ENCODE data around the gene CNOT2.

Gene CNOT2

DNA sequence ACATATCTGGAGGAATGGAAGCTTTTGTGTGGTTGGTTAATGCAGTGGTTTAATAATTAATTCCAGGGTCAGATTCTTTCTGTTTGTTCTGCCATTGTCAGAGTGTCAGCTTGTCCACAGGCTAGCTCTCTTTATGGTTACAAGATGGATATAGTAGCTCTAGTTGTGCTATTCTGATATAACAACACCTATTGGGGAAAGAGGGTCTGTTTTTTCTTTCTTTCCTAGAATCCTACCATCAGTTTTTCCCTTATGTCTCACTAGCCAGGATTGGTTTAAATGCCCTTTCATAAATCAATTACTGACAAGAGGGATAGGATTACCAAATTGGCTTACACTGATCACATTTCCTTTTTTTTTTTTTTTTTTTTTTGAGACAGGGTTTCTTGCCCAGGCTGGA, 27.8 kb downstream of the CNOT2 start:
- Histone ChIP-seq H3K4me3 (no peak overlapping the region), H3K27ac (no peak overlapping the region), H3K9ac (ENCODE audit: insufficient read length) (no peak overlapping the region), H3K9me3 (ENCODE audit: low read depth, low read length) (peaks cover 10% of the 10 kb centered on the region; the same call in 1 of the 2 replicates), H3K36me3 (ENCODE audit: insufficient read depth, low read length) (peaks cover 52% of the 10 kb centered on the region)
- TF ChIP-seq EZH2 (IDR thresholded peaks at IDR 0.05) (no peak), FOXP2 (optimal IDR thresholded peaks at IDR 0.05; ENCODE audit: control extremely low read depth, extremely low read length, insufficient read depth) (no peak), POLR2AphosphoS5 (IDR thresholded peaks at IDR 0.05; ENCODE audit: borderline replicate concordance, low read depth, low read length) (no peak)
- no peak for DNase-seq (ENCODE audit: low read depth, low spot score)

DNA sequence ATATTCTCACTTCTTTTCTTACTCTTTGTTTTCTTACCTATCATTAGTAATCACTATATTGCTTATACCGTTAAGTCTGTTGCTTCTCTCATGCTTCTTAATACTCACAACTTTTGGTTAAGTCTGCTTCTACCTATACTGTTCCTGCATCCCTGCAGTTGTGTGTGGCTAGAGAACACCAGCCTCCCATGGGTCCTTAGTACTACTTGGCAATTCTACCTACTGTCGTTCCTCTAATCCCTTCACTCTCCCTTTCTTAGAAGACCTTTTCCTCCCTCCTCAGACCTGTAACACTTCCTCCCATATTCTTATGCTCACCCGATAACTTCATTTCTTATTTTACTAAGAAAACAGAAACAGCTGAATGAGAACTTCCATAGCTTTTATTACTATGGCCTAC, 29.3 kb downstream of the CNOT2 start:
- H3K9ac ChIP-seq (ENCODE audit: insufficient read length): no peak overlapping the region
- no peak overlapping the region for H3K4me3 ChIP-seq
- H3K9me3 ChIP-seq (ENCODE audit: low read depth, low read length): peaks cover 10% of the 10 kb centered on the region; the same call in 1 of the 2 replicates
- TF ChIP-seq EZH2 (IDR thresholded peaks at IDR 0.05) (no peak), FOXP2 (optimal IDR thresholded peaks at IDR 0.05; ENCODE audit: control extremely low read depth, extremely low read length, insufficient read depth) (no peak), POLR2AphosphoS5 (IDR thresholded peaks at IDR 0.05; ENCODE audit: borderline replicate concordance, low read depth, low read length) (no peak)
- H3K36me3 ChIP-seq (ENCODE audit: insufficient read depth, low read length): peaks cover 48% of the 10 kb centered on the region
- H3K27ac ChIP-seq: no peak overlapping the region
- DNase-seq (ENCODE audit: low read depth, low spot score): no peak

DNA sequence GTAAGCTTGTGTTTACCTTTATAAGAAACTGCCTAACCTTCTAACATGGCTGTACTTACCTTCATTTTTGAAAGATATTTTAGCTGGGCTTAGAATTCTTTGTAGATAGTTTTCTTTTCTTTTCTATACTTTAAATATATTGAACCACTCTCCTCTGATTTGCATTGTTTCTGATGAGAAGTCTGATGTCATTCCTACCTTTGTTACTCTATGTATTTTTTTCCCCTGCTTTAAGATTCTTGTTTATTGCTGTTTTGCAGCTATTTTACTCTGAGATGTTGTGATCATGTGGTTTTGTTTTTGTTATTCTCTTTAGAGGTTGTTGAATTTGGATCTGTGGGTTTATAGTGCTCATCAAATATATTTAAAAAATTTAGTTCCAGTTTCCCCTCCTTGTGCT, 31.8 kb downstream of the CNOT2 start:
- Histone ChIP-seq H3K36me3 (ENCODE audit: insufficient read depth, low read length) (peaks cover 69% of the 10 kb centered on the region), H3K9me3 (ENCODE audit: low read depth, low read length) (peaks cover 10% of the 10 kb centered on the region; the same call in 1 of the 2 replicates), H3K27ac (no peak overlapping the region), H3K4me3 (no peak overlapping the region), H3K9ac (ENCODE audit: insufficient read length) (no peak overlapping the region)
- DNase-seq (ENCODE audit: low read depth, low spot score): no peak
- TF ChIP-seq FOXP2 (optimal IDR thresholded peaks at IDR 0.05; ENCODE audit: control extremely low read depth, extremely low read length, insufficient read depth) (no peak), POLR2AphosphoS5 (IDR thresholded peaks at IDR 0.05; ENCODE audit: borderline replicate concordance, low read depth, low read length) (no peak), EZH2 (IDR thresholded peaks at IDR 0.05) (no peak)

DNA sequence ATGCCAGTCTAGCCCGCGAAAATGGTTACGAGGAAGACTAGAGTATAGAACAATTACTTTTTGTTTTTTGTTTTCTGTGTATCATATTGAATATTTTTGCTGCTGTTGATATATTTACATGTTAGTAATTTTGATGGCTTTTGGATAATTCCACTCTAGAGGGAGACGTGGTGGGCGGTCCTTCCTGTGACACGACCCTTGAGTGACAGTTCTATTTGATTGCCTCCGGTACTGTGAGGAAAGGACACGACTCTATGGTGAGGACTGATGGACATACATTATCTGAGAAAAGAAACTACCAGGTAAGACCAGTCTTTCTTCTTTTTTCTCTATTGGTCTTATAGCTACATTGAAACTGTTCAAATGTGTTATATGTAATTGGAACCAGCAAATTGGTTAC, 34.7 kb downstream of the CNOT2 start:
- H3K27ac ChIP-seq: no peak overlapping the region
- H3K36me3 ChIP-seq (ENCODE audit: insufficient read depth, low read length): peaks cover 62% of the 10 kb centered on the region
- H3K9me3 ChIP-seq (ENCODE audit: low read depth, low read length): peaks cover 10% of the 10 kb centered on the region; the same call in 1 of the 2 replicates
- no peak for DNase-seq (ENCODE audit: low read depth, low spot score)
- H3K4me3 ChIP-seq: no peak overlapping the region
- no peak overlapping the region for H3K9ac ChIP-seq (ENCODE audit: insufficient read length)
- TF ChIP-seq FOXP2 (optimal IDR thresholded peaks at IDR 0.05; ENCODE audit: control extremely low read depth, extremely low read length, insufficient read depth) (no peak), EZH2 (IDR thresholded peaks at IDR 0.05) (no peak), POLR2AphosphoS5 (IDR thresholded peaks at IDR 0.05; ENCODE audit: borderline replicate concordance, low read depth, low read length) (no peak)

DNA sequence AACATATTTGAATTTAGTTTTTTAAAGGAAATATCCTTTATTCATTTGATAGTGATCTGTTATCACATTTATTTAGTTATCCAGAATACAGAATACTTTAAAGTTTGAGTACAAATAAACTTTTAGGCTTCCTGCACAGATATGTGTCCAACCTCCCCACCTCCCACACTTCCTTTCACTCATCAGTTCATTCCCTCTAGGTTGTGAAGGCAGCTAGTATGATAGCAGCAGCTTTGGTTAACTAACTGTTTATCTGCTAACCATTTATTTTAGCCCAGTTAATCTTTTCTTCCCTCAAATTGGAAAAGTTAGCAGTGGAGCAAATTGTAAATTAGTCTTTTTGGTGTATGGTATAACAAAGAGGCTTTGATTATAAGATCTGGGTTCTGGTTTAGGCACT, 35.7 kb downstream of the CNOT2 start:
- H3K9ac ChIP-seq (ENCODE audit: insufficient read length): no peak overlapping the region

DNA sequence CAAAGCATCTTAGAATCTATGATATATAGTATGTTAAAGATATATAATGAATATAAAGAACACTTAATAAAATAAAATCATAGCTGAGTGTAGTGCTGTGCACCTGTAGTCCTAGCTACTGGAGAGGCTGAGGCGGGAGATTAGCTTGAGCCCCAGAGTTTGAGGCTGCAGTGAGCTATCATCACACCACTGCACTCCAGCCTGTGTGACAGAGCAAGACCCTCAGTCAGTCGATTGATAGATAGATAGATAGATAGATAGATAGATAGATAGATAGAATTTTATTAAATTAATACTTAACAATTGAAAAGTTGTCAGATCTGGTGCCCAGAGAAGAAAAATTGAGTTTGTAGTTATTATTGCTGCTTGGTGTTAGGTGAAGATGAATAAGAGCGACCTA, 40.0 kb downstream of the CNOT2 start:
- H3K9ac ChIP-seq (ENCODE audit: insufficient read length): no peak overlapping the region
- H3K4me3 ChIP-seq: no peak overlapping the region
- TF ChIP-seq POLR2AphosphoS5 (IDR thresholded peaks at IDR 0.05; ENCODE audit: borderline replicate concordance, low read depth, low read length): no peak
- H3K36me3 ChIP-seq (ENCODE audit: insufficient read depth, low read length): peaks cover 58% of the 10 kb centered on the region
- no peak for DNase-seq (ENCODE audit: low read depth, low spot score)
- no peak overlapping the region for H3K27ac ChIP-seq
- no peaks in the 10 kb centered on the region for H3K9me3 ChIP-seq (ENCODE audit: low read depth, low read length)

More for the DNA sequence above, 35.7 kb downstream of the CNOT2 start:
- H3K27ac ChIP-seq: no peak overlapping the region
- H3K9me3 ChIP-seq (ENCODE audit: low read depth, low read length): peaks cover 10% of the 10 kb centered on the region; the same call in 1 of the 2 replicates
- no peak for TF ChIP-seq EZH2 (IDR thresholded peaks at IDR 0.05)
- TF ChIP-seq FOXP2 (optimal IDR thresholded peaks at IDR 0.05; ENCODE audit: control extremely low read depth, extremely low read length, insufficient read depth): no peak
- no peak for TF ChIP-seq POLR2AphosphoS5 (IDR thresholded peaks at IDR 0.05; ENCODE audit: borderline replicate concordance, low read depth, low read length)
- peaks cover 54% of the 10 kb centered on the region for H3K36me3 ChIP-seq (ENCODE audit: insufficient read depth, low read length)
- DNase-seq (ENCODE audit: low read depth, low spot score): no peak
- H3K4me3 ChIP-seq: no peak overlapping the region

DNA sequence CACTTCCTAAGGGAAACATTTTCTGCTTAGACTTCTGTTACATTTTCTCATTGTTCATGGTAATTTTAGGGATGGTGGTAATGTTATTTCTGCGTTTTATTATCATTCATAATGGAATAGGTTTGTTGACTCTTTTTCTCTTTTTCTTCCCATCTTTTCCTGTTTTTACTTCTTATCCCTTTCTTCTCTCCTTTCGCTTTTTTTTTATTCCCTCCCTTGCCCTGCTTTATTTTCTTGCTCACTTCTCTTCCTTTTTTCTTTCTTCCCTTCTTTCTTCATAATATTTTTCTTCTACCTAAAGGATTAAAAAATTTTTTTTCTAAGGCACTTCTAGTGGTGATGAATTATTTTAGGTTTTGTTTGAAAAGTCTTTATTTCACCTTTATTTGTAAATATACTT, 45.6 kb downstream of the CNOT2 start:
- H3K9me3 ChIP-seq (ENCODE audit: low read depth, low read length): 0 out of 2 replicates have a peak, but pooled peaks cover 3% of the 10 kb centered on the region
- TF ChIP-seq FOXP2 (optimal IDR thresholded peaks at IDR 0.05; ENCODE audit: control extremely low read depth, extremely low read length, insufficient read depth) (no peak), POLR2AphosphoS5 (IDR thresholded peaks at IDR 0.05; ENCODE audit: borderline replicate concordance, low read depth, low read length) (no peak), EZH2 (IDR thresholded peaks at IDR 0.05) (no peak)
- no peak overlapping the region for H3K4me3 ChIP-seq
- DNase-seq (ENCODE audit: low read depth, low spot score): no peak
- peaks cover 69% of the 10 kb centered on the region for H3K36me3 ChIP-seq (ENCODE audit: insufficient read depth, low read length)
- no peak overlapping the region for H3K27ac ChIP-seq
- H3K9ac ChIP-seq (ENCODE audit: insufficient read length): no peak overlapping the region

DNA sequence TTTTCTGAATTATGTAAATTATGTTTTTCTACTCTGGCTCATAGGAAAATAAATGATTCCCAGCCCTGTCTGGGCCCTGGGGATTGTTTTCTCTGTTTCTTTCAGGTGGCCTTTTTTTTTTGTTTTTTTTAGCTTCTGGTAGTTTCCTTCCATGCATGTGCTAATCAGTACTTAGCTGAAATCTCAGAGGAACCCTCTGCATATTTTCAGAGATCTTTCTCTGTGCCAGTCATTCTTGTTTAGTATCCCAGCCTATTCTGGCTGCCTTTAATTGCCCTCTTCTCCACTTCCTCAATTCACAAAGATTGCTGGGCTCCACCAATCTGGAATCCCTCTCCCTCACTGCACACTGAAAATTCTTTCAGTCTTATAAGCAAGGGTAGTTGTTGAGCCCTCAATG, 46.9 kb downstream of the CNOT2 start:
- no peak for DNase-seq (ENCODE audit: low read depth, low spot score)
- Histone ChIP-seq H3K9me3 (ENCODE audit: low read depth, low read length) (0 out of 2 replicates have a peak, but pooled peaks cover 3% of the 10 kb centered on the region), H3K36me3 (ENCODE audit: insufficient read depth, low read length) (peaks cover 68% of the 10 kb centered on the region), H3K9ac (ENCODE audit: insufficient read length) (no peak overlapping the region), H3K4me3 (no peak overlapping the region), H3K27ac (no peak overlapping the region)
- TF ChIP-seq POLR2AphosphoS5 (IDR thresholded peaks at IDR 0.05; ENCODE audit: borderline replicate concordance, low read depth, low read length) (no peak), EZH2 (IDR thresholded peaks at IDR 0.05) (no peak), FOXP2 (optimal IDR thresholded peaks at IDR 0.05; ENCODE audit: control extremely low read depth, extremely low read length, insufficient read depth) (no peak)
